ENCODE measurements around the gene GALE.

GRCh38 chr1:23798662-23799142 is 1.9 kb downstream of the GALE start:
- TF ChIP-seq CTCF (conservative IDR thresholded peaks at IDR 0.05; ENCODE audit: low read depth, low read length) = no peak; the same call in 1 of the 2 replicates
- no peak for TF ChIP-seq EZH2 (IDR thresholded peaks at IDR 0.05; ENCODE audit: borderline replicate concordance, low read depth, low read length, poor library complexity, severe bottlenecking)
